Measurements from ENCODE around the gene NTNG2. TPM values are rescaled to one million over a fixed set of nuclear protein-coding genes. Genes with fewer than 3 reads are reported as not detected.

The NTNG2 gene
- polyA plus RNA-seq, 6 donors from 2014 or later, result 0.35 to 4.0 (median 1.4) TPM

- Mint-ChIP-seq H3K27me3 (no peaks in the 10 kb centered on the region), H3K36me3 (peaks cover 8 to 21% of the 10 kb centered on the region in 2 donors), H3K9me3 (no peaks in the 10 kb centered on the region), H3K4me3 (no peak overlapping the region), H3K4me1 (peaks cover 0 to 9% (median 7%) of the 10 kb centered on the region in 3 donors), H3K27ac (peak overlapping the region in 1 of 6 donors; percentile 53)
- no peak for ATAC-seq (ENCODE audit: low read depth in 2 of 2)
- DNase-seq, result no peak
These were observed 131.4 kb downstream of the NTNG2 start for GRCh38 chr9:132293145-132293721.

Other genes starting within 250 kb of the NTNG2 start
- gene MED27, start 82.2 kb upstream of the NTNG2 start, polyA plus RNA-seq (ENCODE audit: low read depth in 6 of 6), result 10 to 100 TPM; 33.1 to 76.9 (median 40.5) TPM
- 10 to 100 TPM; 12.7 to 70.1 (median 46.5) TPM for gene SETX, start 192.9 kb downstream of the NTNG2 start, polyA plus RNA-seq (ENCODE audit: low read depth in 6 of 6)
- gene TTF1, start 244.8 kb downstream of the NTNG2 start, polyA plus RNA-seq (ENCODE audit: low read depth in 6 of 6), result 10 to 100 TPM in 1 of 6 donors, 1 to 10 TPM in 5; 4.3 to 11.6 (median 8.9) TPM
- gene CFAP77, start 248.2 kb downstream of the NTNG2 start, polyA plus RNA-seq (ENCODE audit: low read depth in 6 of 6), result under 1 TPM in 1 of 6 donors, not detected in 5; 0.16 TPM

All from naive B cell (primary cell).